Activated T-cell treated with anti-CD3 and anti-CD28 coated beads for 1 hour (primary cell): ENCODE results near the gene TIPARP.
A peak's percentile ranks its signal among the peaks of the same experiment; 100 is the strongest.
"Not testable (repeated sequence)": the region's sequence is repeated elsewhere in the genome, so short reads cannot be mapped to it uniquely, and the experiment has no call there.

Source experiments
- DNase-seq: peaks from one replicate; pipeline ENCODE4 v3.0.0-alpha.2; 2020; ENCODE audit warnings: low read depth

Gene TIPARP

GRCh38 chr3:156649681-156650080, 24.7 kb upstream of the TIPARP start:
- DNase-seq: no peak

DNA sequence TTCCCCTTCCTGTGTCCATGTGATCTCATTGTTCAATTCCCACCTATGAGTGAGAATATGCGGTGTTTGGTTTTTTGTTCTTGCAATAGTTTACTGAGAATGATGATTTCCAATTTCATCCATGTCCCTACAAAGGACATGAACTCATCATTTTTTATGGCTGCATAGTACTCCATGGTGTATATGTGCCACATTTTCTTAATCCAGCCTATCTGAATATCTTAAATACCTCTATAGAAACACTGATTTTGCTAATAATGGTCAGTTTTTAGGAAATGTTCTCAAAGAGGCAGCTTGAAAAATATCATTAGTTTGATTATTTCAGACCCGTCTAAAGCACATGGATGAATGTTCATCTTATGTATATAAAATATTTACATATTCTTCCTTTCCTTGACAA, 21.7 kb upstream of the TIPARP start:
- not testable (repeated sequence) for DNase-seq

DNA sequence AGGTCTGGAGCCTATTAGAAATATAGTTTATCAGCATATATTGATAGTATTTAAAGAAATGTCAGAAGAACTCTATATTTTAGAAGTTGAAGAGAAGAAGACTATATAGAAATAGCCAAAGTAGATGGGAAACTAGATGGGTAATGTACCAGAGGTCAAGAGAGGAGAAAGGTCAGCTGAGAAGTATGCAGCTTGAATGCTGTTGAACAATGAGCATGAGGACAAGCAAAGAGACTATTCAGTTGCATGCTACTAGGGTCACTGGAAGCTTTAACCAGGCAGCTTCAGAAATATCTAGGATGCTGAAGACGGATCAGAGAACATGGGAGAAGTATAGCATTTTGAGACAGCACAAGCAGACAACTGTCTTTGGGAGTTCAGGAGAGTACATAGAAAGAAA, 19.6 kb upstream of the TIPARP start:
- no peak for DNase-seq

- no peak for DNase-seq
Measured at GRCh38 chr3:156655819-156656550, 18.4 kb upstream of the TIPARP start.

DNA sequence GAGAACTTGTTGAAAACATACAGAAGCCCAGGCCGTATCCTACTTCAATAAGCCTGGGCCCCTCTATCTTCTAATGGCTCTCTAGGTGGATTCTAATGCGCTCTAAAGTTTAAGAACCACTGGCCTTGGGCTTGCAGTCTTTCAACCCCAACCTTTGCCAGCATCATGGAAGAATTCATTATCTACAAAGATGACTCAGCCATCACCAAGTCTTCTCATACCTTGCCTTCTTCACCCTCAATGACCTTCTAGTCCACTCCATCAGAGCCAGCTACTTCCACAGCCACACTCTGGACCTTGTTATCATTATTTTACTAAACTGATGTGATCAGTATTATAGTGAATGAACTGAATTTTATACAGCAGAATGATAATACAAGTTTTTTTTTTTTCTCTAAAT, 16.9 kb upstream of the TIPARP start:
- no peak for DNase-seq

DNA sequence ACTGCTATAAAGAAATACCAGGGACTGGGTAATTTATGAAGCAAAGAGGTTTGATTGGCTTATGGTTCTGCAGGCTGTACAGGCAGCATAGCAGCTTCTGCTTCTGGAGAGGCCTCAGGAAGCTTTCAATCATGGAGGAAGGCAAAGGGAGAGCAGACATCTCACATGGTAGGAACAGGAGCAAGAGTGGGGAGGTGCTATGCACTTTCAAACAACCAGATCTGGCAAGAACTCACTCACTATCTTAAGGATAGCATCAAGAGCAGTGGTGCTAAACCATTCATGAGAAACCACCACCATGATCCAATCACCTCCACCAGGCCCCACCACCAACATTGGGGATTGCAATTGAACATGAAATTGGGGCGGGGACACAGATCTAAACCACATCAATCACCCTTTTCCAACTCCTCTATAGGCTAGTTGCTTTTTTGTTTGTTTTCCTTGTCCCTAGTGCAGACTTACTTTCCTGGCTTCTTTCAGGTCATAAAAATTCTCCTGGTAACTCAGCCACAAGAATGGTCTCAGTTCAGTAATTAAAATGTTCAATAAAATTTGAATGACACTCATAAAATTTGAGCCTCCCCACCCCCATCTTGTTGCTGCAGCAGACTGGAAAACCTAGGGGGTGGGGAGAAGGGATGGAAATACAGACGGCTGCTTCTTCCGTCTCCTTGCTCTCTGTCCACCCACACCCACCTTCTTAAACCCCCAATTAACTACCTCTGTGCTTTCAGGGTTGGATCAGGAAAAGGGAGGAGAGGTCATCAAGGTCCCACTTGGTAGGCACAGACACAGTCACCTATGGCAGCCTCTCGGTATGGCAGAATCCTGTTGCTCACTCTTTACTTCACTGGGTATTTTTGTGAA, 16.3 kb upstream of the TIPARP start:
- DNase-seq: no peak

- no peak for DNase-seq
Measured at GRCh38 chr3:156658732-156659090, 15.7 kb upstream of the TIPARP start.

DNA sequence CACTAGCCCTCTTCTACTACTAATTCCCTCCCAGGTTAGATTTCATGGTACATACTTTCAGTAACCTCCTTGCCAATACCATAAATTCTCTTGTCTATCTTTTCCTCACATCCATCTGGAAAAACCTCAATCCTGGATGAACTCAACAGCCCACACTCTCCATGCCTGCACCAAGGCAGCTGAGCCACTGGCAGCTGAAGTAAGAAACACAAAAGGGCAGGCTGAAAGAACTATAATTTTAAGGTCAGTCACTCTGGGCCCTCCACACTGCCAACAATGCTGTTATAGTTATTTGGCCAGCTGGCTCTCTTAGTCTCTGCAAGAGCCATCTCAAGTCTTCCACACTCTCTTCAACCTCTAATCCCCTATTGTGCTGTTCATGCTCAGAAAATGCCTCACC, 15.1 kb upstream of the TIPARP start:
- no peak for DNase-seq

- no peak for DNase-seq
Measured at GRCh38 chr3:156661155-156661554, 13.2 kb upstream of the TIPARP start.

- DNase-seq: no peak
Measured at GRCh38 chr3:156664011-156664830, 10.2 kb upstream of the TIPARP start.

- DNase-seq: no peak
Measured at GRCh38 chr3:156664831-156665178, 9.6 kb upstream of the TIPARP start.

GRCh38 chr3:156665291-156665690, 9.1 kb upstream of the TIPARP start:
- DNase-seq: no peak

DNA sequence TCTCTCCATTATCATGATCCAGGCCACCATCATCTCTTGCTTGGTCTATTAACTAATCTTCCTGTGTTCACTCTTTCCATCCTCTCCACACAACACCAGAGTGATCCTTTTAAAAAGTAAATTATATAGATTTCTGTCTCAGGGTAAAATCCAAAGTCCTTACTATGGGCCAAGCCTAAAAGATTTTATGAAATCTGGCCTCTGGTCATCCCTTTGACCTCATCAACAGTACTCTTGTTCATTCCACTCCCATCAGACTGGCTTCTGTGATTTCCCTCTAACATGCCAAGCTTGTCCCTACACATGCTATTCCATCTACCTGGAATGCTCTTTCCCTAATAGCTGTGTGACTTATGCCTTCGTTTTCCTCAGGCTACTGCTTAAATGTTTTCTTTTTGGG, 8.3 kb upstream of the TIPARP start:
- DNase-seq: no peak

GRCh38 chr3:156668073-156668763, 6.2 kb upstream of the TIPARP start:
- no peak for DNase-seq

DNA sequence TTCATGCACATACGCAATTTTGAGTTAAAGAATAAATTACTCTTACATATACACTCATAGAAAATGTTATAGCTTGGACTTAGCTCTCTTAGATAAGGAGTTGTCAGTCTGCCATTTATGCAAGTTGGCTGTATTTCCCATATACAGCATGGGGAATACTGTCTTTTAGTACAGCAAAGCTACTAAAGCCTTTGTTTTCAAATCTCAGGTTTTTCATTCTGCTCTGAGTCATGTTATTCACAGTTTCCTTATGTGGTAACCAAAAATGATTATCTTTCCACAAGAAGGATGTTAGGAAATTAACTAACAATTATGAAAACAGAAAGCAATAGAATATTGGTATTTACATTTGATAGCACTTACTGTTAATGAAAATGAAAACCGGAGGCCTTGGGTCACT, 4.3 kb upstream of the TIPARP start:
- no peak for DNase-seq

DNA sequence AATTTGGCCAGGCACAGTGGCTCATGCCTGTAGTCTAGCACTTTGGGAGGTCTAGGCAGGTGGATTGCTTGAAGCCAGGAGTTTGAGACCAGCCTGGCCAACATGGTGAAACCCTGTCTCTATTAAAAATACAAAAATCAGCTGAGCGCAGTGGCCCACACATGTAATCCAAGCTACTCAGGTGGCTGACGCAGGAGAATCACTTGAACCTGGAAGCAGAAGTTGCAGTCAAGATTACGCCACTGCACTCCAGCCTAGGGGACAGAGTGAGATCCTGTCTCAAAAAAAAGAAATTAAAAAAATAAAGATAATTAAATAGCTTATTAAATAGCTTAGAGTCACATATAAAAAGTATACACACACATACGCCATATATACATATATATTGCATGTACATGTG, 3.7 kb upstream of the TIPARP start:
- no peak for DNase-seq

GRCh38 chr3:156673732-156674045, 701 bp upstream of the TIPARP start:
- no peak for DNase-seq

- peak; percentile 25 for DNase-seq
Measured at GRCh38 chr3:156674911-156675829, 780 bp downstream of the TIPARP start.

DNA sequence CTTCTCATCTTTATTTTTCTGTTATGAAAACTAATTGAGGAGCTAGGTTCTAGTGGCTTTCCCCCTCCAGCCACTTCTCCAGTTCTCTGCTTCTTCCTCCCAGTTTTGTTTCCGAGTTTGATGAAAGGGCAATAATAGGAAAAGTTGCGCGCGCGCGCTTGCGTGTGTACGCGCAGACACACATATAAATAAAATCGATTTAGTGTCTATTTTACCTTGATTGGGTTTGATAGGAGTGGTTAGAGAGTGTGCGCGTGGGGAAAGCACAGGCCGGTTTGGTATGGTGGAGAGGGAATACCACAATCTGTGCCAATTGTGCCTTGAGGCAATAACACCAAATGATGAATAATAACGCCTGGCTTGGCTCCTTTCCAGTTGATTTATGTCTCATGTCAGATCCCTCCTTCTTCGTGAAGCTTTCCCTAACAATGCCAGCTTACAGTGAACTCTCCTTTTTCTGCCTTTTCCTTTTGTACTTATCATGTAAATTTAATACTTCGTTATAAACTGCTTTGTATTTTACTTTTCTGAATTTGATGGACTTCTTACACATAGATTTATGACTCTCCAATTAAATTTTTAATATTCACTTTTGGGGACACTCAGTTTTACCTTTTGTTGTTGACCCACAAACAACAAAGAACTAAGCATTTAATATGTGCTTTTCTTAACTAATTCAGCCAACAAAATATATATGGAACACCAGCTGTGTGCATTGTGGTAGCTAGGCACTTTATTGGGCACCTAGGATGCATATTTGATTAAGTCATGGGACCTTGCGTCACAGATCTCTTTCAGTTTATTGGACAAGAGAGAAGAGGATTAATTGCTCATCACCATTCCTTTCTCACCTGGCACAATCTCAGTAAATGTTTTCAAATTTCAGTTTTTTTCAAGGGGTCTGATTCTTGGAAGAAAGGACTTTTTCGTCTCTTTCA, 1.7 kb downstream of the TIPARP start:
- DNase-seq: peak; percentile 5
